ENCODE data around the gene PRKCA.

DNA sequence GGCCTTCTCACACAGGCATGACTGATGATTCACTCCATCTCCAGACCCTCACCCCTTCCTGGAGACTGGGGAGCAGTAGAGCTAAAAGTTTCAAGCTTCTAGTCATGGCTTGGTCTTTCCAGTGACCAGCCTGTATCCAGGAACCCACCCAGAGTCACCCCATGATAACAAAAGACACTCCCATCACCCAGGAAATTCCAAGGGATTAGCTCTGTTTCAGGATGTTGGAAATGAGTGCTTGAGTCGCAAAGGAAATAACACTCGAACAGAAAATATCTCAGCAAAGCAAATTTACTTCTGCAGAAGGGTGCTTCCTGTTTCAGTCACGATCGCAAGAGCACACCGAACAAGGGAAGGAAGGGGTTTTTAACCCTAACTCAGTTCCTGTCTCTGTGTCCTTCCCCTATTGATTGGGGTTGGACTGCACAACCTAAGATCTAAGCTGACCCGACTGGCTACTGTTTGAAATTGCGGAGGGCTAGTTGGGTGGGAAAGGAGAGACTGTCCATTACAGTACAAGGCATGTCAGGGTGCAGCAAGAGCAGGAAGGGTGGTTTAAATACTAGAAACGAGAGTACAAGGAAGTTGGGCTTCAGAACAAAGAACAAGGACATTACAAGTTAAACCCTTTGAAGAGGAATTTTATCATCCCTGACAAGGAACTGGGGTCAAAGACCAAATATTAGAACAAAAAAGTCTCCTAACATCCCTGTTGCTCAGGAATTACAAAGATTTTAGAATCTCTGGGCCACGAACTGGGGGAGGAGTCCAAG lies 308.1 kb downstream of the PRKCA start:
- no peak for TF ChIP-seq GATA2 (IDR thresholded peaks at IDR 0.05; ENCODE audit: low read depth, low read length)
- no peak for TF ChIP-seq GATA3 (IDR thresholded peaks at IDR 0.05; ENCODE audit: low read depth, low read length)

Measured in SH-SY5Y (cell line).